ENCODE data around the gene PPP3CA.

PPP3CA gene

GRCh38 chr4:101086801-101087586 is 260.3 kb downstream of the PPP3CA start:
- Histone ChIP-seq H3K9me2 (replicated peaks; ENCODE audit: insufficient read depth, low read length) (no peaks in the 10 kb centered on the region), H3K4me2 (ENCODE audit: low read depth, low read length) (no peak overlapping the region), H3K27me3 (replicated peaks; ENCODE audit: insufficient read depth, low read length) (no peaks in the 10 kb centered on the region), H3K27ac (ENCODE audit: low read length) (no peak overlapping the region), H3K36me3 (replicated peaks; ENCODE audit: insufficient read depth, low read length) (no peaks in the 10 kb centered on the region), H3K79me2 (ENCODE audit: low read length) (no peaks in the 10 kb centered on the region), H2AFZ (ENCODE audit: low read length) (no peak overlapping the region), H3K4me1 (ENCODE audit: low read length) (peaks cover 12% of the 10 kb centered on the region), H3K9ac (ENCODE audit: low read length) (no peak overlapping the region), H3K4me3 (ENCODE audit: low read length) (no peak overlapping the region), H4K20me1 (ENCODE audit: insufficient read depth, low read length) (no peaks in the 10 kb centered on the region), H3F3A (ENCODE audit: insufficient read depth, low read length) (peaks cover 11% of the 10 kb centered on the region; the same call in 1 of the 2 replicates), H3K9me3 (replicated peaks; ENCODE audit: insufficient read depth, low read length) (no peaks in the 10 kb centered on the region)
- TF ChIP-seq EZH2phosphoT487 (IDR thresholded peaks at IDR 0.05; ENCODE audit: low read length) (no peak), EZH2 (optimal IDR thresholded peaks at IDR 0.05; ENCODE audit: low read depth, low read length) (no peak), CTCF (IDR thresholded peaks at IDR 0.05; ENCODE audit: low read length) (no peak)
- DNase-seq: no peak

GRCh38 chr4:101083131-101083530 is 264.2 kb downstream of the PPP3CA start:
- H3K4me1 ChIP-seq (ENCODE audit: low read length): peaks cover 12% of the 10 kb centered on the region
- H3F3A ChIP-seq (ENCODE audit: insufficient read depth, low read length): peaks cover 11% of the 10 kb centered on the region; the same call in 1 of the 2 replicates
- H4K20me1 ChIP-seq (ENCODE audit: insufficient read depth, low read length): no peaks in the 10 kb centered on the region
- no peak for DNase-seq
- H3K9me2 ChIP-seq (replicated peaks; ENCODE audit: insufficient read depth, low read length): no peaks in the 10 kb centered on the region
- H3K4me2 ChIP-seq (ENCODE audit: low read depth, low read length): no peak overlapping the region
- no peaks in the 10 kb centered on the region for H3K79me2 ChIP-seq (ENCODE audit: low read length)
- no peaks in the 10 kb centered on the region for H3K36me3 ChIP-seq (replicated peaks; ENCODE audit: insufficient read depth, low read length)
- H2AFZ ChIP-seq (ENCODE audit: low read length): no peak overlapping the region
- no peak overlapping the region for H3K9ac ChIP-seq (ENCODE audit: low read length)
- no peak overlapping the region for H3K27ac ChIP-seq (ENCODE audit: low read length)
- no peaks in the 10 kb centered on the region for H3K9me3 ChIP-seq (replicated peaks; ENCODE audit: insufficient read depth, low read length)
- no peaks in the 10 kb centered on the region for H3K27me3 ChIP-seq (replicated peaks; ENCODE audit: insufficient read depth, low read length)
- TF ChIP-seq CTCF (IDR thresholded peaks at IDR 0.05; ENCODE audit: low read length): no peak
- no peak for TF ChIP-seq EZH2phosphoT487 (IDR thresholded peaks at IDR 0.05; ENCODE audit: low read length)
- no peak overlapping the region for H3K4me3 ChIP-seq (ENCODE audit: low read length)

- H3K9me2 ChIP-seq (replicated peaks; ENCODE audit: insufficient read depth, low read length): no peaks in the 10 kb centered on the region
Observed at GRCh38 chr4:101081695-101082369, 265.5 kb downstream of the PPP3CA start.

More at GRCh38 chr4:101081695-101082369, 265.5 kb downstream of the PPP3CA start:
- no peak overlapping the region for H3K4me3 ChIP-seq (ENCODE audit: low read length)
- no peak overlapping the region for H3K9ac ChIP-seq (ENCODE audit: low read length)
- no peak overlapping the region for H3K27ac ChIP-seq (ENCODE audit: low read length)
- no peaks in the 10 kb centered on the region for H3K79me2 ChIP-seq (ENCODE audit: low read length)
- no peak overlapping the region for H2AFZ ChIP-seq (ENCODE audit: low read length)
- peaks cover 11% of the 10 kb centered on the region; the same call in 1 of the 2 replicates for H3F3A ChIP-seq (ENCODE audit: insufficient read depth, low read length)
- no peaks in the 10 kb centered on the region for H3K27me3 ChIP-seq (replicated peaks; ENCODE audit: insufficient read depth, low read length)
- DNase-seq: no peak
- no peak for TF ChIP-seq EZH2phosphoT487 (IDR thresholded peaks at IDR 0.05; ENCODE audit: low read length)
- TF ChIP-seq EZH2 (optimal IDR thresholded peaks at IDR 0.05; ENCODE audit: low read depth, low read length): no peak
- no peak for TF ChIP-seq CTCF (IDR thresholded peaks at IDR 0.05; ENCODE audit: low read length)
- H3K9me3 ChIP-seq (replicated peaks; ENCODE audit: insufficient read depth, low read length): no peaks in the 10 kb centered on the region
- H3K4me1 ChIP-seq (ENCODE audit: low read length): peaks cover 12% of the 10 kb centered on the region
- H3K36me3 ChIP-seq (replicated peaks; ENCODE audit: insufficient read depth, low read length): no peaks in the 10 kb centered on the region
- H4K20me1 ChIP-seq (ENCODE audit: insufficient read depth, low read length): no peaks in the 10 kb centered on the region
- H3K4me2 ChIP-seq (ENCODE audit: low read depth, low read length): no peak overlapping the region

All from MM.1S (cell line).